NK-92 (cell line): ENCODE data around the gene ZNF426.
"Not testable (repeated sequence)": the region's sequence is repeated elsewhere in the genome, so short reads cannot be mapped to it uniquely, and the experiment has no call there.

Experiments used
- DNase-seq: peaks from one replicate; lab custom pipeline; 2025; ENCODE audit not compliant: unreplicated experiment; lab: John Stamatoyannopoulos, UW

ZNF426 gene

DNA sequence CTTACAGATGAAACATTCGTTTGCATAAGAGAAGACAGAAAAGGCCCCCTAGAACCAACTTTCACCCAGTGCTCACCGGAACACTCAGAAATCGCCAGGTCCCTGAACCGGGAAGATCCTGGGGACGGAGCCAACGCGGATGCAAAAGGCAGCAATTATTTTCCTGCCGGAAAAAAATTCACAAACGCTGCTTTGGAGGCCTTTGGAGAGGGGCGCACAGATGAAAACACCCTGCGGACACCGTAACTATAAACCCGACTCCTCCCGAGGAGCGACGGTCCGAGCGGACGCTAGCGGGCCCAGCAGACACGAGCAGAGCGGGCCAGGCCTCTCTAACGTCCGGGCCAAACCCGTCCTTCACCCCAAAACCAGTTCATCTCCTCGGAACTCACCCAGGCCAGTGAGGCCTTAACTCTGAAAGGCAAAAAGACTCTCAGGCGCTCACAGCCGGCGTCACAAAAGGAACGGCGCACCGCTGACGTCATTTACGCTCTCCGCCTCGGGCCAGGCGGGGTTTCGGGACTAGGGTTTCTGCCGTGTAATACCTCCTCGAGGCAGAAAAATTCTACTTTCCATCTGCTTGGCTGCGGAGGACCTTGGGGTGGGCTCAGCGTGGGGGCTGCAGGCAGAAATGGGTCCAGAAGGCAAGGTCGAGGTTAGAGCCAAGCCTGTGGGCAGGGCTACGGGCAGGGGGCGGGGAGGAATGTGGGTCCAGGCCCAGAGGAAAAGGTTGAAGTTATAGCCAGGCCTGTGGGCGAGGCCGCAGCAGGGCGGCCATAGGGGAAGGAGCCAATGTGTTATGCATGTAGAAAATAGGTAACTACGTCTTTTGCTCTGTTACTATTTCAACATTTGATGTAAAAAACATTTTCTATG lies at the start of gene ZNF426:
Gene ZNF426 (minus strand): TSS at position 463 of the 876 bp plus-strand sequence. CDS start 2,413 bp downstream, outside the sequence.
- DNase-seq: no peak

DNA sequence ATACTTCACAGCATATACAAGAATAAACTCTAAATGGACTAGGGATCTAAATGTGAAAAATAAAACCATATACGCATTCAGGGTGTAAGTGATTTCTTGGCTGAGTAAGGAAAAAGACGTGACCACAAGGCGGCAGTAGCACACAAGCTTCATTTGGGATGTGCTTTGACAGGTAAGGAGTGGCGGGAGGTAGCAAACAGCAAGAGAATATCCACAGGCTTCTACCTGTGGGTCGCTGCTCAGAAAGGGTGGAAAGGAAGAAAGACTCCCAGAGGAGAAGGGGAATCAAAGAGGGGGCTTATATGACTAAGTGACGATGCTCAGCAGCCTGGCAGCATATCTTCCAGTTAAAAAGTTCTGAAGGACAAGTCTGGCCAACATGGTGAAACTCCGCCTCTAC lies 48.3 kb upstream of the ZNF426 start:
- no peak for DNase-seq

DNA sequence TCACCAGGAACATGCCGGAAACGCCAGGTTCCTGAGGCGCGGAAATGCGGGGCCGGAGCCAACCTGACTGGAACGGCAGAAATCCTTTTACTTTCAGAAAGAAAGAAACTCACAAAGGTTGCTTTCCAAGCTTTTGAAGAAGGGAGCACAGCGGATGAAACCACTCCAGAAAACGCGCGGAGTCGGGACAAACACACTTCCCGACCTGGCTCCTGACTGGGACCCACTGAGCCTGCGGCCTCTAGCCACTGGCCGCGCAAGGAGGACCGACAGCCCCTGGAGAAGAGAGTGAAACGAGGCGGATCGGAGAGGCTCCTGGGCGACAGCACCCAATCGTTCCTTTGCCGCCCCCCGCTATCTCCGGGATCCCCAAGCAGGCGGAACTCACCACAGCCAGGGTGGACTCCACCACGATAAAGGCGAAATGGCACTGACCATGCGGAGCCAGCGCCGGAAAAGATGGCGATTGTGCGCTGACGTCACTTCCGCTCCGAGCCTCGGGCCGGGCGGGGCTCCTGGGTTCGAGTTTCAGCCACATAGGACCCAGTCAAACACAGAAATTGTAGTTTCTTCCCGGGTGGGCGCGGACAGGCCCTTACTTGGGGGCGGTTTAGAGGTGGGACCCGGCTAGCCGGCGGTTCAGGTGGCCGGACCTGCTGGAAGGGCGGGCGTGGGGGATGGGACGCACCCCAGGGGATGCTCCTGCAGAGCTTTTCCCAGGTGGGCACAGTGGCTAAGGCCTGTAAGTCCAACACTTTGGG lies 45.8 kb upstream of the ZNF426 start, which contains the start of gene ZNF121:
Gene ZNF121 (minus strand): TSS at position 432 of the 761 bp plus-strand sequence. CDS start 16,407 bp downstream, outside the sequence.
- no peak for DNase-seq

DNA sequence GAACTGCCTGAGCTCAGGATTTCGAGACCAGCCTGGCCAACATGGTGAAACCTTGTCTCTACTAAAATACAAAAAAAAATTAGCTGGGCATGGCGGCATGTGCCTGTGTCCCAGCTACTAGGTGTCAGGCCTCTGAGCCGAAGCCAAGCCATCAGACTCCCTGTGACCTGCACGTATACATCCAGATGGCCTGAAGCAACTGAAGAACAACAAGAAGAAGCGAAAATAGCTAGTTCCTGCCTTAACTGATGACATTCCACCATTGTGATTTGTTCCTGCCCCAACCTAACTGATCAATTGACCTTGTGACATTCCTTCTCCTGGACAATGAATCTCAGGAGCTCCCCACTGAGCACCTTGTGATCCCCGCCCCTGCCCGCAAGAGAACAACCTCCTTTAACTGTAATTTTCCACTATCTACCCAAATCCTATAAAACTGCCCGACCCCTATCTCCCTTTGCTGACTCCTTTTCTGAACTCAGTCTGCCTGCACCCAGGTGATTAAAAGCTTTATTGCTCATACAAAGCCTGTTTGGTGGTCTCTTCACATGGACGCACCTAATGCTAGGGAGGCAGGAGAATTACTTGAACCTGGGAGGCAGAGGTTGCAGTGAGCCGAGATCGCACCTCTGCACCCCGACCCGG lies 43.8 kb upstream of the ZNF426 start:
- not testable (repeated sequence) for DNase-seq

DNA sequence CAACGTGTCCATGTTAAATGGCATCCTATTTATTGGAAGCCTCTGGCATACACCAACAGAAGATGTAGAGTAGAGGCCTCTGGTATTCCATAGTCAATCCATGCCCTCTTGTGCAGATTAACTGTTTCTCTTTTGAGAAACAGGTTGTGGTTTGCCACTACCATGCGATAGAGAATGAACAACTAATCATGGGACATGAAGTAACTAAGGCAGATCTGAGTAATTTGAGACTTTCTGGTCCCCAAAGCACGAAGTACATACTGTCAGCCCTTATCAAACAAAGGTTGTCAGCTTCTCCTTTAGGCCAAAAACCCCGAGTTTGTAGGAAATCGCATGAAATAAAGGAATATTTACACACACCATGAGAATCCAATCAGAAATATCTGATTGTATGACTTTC lies 42.3 kb upstream of the ZNF426 start:
- DNase-seq: no peak

DNA sequence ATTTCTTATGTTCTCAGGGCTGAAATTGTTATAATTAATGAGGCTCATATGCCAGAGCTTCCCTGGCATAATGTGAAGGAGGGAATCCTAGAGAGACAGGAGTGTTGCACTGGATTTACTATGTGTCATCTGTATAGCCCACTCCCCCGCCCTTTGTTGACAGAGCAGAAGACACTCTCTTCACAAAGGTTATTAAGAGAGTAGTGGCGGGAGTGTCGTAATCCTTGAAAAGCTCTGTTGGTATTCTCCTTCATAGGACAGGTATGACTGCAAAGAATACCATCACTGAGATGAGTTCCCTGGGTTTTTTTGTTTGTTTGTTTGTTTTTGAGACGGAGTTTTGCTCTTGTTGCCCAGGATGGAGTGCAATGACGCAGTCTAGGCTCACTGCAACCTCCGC lies 31.8 kb upstream of the ZNF426 start:
- no peak for DNase-seq

DNA sequence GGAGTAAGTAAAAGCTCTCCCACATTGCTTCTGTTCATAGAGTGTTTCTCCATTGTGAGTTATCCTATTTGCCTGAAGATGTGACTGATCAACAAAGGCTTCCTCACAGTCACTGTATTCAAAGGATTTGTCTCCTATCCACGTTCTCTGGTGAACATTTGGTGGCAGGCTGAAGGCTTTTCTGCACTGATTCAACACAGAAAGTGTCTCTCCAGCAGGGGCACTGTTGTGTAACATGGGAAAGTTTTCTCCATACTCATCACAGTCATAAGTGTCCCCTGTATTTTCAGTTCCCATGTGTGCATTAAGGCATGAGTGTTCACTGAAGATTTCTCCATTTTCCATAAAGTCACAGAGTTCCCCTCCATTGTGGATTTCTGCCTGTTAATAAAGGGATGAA lies 28.3 kb upstream of the ZNF426 start:
- DNase-seq: no peak

DNA sequence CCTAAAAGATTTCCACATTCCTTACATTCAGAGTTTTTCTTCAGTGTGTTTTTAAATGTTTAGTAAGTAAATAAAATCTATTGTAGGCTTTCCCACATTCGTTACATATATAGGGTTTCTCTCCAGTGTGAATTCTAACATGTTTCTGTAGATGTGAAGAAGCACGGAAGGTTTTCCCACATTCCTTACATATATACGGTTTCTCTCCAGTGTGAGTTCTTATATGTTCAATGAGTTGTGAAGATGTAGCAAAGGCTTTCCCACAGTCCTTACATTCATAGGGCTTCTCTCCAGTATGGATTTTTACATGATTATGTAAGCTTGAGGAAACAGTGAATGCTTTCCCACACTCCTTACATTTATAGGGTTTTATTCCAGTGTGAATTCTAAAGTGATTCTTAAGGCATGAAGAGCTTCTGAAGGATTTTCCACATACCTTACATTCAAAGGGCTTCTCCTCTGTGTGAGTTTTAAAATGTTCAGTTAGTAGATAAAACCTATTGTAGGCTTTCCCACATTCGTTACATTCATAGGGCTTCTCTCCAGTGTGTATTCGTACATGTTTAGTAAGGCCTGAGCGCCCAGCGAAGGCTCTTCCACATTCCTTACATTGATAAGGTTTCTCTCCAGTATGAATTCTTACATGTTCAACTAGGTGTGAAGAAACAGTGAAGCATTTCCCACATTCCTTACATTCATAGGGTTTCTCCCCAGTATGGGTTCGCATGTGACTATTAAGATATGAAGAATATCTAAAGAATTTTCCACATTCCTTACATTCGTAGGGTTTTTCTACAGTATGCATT lies 27.7 kb upstream of the ZNF426 start:
- DNase-seq: no peak

DNA sequence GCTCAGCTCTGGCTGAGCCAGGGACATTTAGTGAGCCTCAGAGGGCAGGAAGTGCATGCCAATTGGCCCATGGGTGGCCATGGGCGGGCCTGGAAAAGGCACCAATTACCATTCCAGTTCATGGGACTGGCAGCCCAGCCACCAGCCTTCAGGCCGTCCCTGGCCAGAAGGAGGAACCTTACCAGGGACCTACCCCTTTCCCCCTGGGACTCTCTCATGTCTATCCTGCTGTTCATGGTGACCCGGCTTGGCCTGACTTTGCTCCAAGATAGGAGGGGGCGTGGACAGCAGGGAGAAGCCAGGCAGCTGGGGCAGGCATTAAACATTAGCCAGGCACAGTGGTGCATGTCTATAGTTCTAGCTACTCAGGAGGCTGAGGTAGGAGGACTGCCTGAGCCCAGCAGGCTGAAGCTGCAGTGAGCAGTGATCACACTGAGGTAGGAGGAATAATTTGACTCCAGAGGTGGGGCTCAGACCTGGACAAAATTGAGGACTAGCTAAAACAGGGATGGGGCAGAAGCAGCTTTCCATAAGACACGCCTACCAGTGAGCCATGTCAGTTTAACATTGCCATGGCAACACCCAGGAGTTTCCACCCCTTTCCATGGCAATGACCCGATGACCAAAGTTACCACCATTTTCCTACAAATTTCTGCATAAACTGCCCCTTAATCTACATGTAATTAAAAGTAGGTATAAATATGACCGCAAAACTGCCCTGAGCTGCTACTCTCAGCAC lies 14.3 kb upstream of the ZNF426 start:
- no peak for DNase-seq

DNA sequence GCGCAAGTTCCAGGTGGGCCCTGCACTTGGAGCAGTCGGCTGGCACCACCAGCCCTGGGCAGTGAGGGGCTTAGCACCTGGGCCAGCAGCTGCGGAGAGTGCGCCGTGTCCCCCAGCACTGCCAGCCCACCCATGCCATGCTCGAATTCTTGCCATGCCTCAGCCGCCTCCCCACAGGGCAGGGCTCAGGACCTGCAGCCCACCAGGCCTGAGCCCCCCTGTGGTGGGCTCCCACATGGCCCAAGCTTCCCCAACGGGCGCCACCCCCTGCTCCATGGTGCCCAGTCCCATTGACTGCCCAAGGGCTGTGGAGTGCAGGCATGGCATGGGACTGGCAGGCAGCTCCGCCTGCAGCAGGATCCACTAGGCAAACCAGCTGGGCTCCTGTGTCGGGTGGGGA lies 9.4 kb upstream of the ZNF426 start:
- DNase-seq: no peak

DNA sequence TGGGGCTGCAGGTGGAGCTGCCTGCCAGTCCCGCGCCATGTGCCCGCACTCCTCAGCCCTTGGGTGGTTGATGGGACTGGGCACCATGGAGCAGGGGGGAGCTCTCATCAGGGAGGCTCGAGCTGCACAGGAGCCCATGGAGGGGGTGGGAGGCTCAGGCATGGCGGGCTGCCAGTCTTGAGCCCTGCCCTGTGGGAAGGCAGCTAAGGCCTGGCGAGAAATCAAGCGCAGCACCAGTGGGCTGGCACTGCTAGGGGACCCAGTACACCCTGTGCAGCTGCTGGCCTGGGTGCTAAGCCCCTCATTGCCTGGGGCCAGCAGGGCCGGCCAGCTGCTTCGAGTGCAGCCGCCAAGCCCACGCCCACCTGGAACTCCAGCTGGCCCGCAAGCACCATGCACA lies 2.8 kb upstream of the ZNF426 start:
- DNase-seq: not testable (repeated sequence)

DNA sequence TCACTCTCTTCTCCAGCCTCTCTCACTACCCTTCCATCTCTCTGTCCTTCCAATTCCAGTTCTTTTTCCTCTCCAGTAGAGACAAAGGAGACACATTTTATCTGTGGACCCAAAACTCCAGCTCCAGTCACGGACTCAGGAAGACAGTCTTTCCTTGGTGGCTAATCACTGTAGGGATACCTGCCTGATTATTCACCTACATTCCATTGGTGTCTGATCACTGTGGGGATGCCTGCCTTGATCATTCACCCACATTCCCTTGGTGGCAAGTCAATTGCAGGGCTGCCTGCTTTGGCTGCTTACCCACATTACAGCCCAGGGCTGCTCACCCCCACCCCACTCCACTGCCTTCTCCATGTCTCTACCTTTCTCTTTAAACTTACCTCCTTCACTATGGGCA lies 1.5 kb upstream of the ZNF426 start:
- not testable (repeated sequence) for DNase-seq

DNA sequence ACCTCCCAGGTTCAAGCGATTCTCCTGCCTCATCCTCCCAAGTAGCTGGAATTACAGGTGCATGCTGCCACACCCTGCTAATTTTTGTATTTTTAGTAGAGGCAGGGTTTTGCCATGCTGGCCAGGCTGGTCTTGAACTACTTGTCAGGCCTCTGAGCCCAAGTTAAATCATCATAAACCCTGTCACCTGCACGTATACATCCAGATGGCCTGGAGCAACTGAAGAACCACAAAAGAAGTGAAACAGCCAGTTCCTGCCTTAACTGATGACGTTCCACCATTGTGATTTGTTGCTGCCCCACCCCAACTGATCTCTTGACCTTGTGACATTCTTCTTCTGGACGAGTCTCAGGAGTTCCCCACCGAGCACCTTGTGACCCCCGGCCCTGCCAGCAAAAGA lies 756 bp upstream of the ZNF426 start:
- not testable (repeated sequence) for DNase-seq

DNA sequence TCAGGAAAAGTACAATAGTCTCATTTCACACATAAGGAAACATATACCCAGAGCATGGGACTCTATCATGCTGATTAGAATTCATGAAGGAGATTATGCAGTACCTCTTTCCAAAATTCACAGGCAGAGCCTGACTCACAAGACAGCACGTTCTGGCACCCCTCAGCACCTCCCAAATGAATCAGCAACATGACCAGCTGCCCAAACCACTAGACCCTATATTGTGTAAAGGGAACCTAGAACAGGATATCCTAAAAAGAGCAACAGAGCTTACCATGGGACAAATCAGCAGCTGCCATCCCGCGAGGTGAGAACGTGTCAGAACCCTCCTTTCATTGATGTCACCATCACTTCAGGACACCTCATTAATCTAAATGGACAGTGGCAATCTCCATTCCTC lies 2.5 kb downstream of the ZNF426 start:
- DNase-seq: no peak

DNA sequence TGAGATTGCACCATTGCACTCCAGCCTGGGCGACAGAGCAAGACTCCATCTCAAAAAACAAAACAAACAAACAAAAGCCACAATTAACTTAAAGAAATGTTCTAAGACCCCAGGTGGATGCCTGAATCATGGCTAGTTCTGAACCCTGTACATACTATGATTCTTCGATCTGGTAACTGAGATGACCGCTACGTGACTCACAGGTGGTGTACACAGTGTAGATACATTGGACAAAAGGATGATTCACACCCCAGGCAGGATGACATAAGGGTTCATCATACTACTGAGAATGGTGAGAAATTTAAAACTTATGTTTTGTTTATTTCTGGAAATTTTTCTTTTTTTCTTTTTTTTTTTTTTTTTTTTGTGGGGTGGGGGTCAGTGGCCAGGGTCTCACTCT lies 6.5 kb downstream of the ZNF426 start:
- no peak for DNase-seq

DNA sequence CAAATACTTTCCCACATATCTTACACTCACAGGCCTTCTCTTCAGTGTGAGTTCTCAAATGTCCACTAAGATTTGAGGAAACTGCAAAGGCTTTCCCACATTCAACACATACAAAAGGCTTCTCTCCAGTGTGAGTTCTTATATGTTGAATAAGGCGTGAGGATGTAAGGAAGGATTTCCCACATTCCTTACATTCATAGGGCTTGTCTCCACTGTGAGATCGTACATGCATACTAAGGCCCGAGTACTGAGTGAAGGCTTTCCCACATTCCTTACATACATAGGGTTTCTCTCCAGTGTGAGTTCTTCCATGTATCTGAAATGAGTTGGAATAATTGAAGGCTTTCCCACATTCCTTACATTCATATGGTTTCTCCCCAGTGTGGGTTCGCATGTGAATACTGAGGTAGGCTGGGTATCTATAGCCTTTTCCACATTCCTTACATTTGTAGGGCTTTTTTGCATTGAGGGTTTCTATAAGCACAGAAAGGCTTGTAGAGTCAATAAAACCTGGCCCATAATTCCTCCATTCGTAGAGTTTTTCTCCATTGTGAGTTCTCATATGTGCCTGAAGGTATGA lies 9.6 kb downstream of the ZNF426 start:
- no peak for DNase-seq

DNA sequence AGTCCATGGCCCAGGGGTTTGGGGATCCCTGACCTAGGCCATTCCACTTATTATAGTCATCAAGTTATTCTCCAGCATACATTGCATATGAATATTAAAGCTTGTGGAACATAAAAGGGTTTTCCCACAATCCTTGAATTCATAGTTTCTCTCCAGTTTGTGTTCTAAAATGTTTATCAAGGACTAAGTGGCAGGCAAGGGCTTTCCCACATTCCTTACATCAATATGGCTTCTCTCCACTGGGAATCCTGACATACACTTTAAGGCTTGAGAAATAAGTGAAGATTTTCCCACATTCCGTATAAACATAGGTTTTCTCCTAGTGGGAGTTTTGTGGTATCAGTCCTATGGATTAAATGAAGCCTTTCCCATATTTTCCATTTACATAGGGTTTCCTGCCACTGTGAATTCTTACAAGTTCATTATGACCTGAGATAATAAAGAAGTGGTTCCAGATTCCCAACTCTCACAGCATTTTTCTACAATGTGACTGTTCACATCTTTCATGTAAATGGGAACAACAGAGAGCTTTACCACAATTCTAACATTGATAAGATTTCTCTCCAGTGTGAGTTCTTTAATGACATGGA lies 14.5 kb downstream of the ZNF426 start:
- no peak for DNase-seq

DNA sequence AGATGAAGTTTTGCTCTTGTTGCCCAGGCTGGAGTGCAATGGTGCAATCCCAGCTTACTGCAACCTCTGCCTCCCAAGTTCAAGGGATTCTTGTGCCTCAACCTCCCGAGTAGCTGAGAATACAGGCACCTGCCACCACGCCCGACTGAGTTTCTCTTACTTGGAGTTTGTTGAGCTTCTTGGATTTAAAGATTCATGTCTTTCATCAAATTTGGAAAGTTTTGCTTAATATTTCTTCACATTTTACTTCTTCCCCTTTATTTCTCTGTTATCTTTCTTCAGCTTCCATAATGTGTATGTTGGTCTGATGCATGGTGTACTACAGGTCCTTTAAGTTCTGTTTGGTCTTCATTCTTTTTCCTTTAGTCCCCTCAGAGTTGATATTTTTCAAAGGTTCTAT lies 31.2 kb downstream of the ZNF426 start:
- no peak for DNase-seq

DNA sequence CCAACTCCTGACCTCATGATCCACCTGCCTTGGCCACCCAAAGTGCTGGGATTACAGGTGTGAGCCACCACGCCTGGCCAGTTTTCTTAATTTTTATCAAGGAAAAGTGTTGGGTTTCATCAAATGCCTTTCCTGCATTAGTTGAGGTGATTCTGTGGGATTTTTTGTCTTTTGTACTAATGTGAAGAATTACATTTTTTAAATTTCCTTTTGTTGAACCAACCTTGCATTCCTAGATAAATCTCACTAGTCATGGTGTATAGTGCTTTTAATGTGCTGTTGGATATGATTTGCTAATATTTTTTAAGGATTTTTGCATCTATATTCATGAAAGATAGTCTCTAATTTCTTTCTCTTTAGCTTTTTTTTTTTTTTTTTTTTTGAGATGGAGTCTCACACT lies 37.6 kb downstream of the ZNF426 start:
- DNase-seq: no peak
